GM12878 (cell line): ENCODE measurements around the gene MIPOL1.

Experiments used
- HDAC6 ChIP-seq: fragments of 200-600 bp; sonication (generic); IDR thresholded peaks from one replicate; pipeline ENCODE4 v1.8.0; 2017; ENCODE audit warnings: antibody characterized with exemption; ENCODE audit not compliant: unreplicated experiment
- TCF7 ChIP-seq: IDR thresholded peaks from 2 replicates; pipeline ENCODE4 v1.6.1; 2014; ENCODE audit warnings: antibody characterized with exemption, borderline replicate concordance
- TF ChIP-seq, protein P1 (sequence below): IDR thresholded peaks from 2 replicates; pipeline ENCODE4 v1.6.1; 2011; ENCODE audit warnings: low read depth, low read length, improper control_type of control experiment, borderline replicate concordance
- TF ChIP-seq, protein P2 (sequence below), 3 experiments: IDR thresholded peaks in 2 of 3; conservative IDR thresholded peaks in 1 of 3; 2 replicates each; pipeline ENCODE4 v1.5.1; 2011; ENCODE audit warnings: low read depth in 3 of 3, low read length in 3 of 3, mild to moderate bottlenecking in 3 of 3, control low read depth in 2 of 3, moderate library complexity in 2 of 3, inconsistent platforms in 1 of 3, mixed read lengths in 1 of 3; ENCODE audit not compliant: control insufficient read depth in 2 of 3, insufficient read depth in 1 of 3; ENCODE audit errors: extremely low read depth in 1 of 3
- TF ChIP-seq, protein P3 (sequence below): IDR thresholded peaks from 2 replicates; pipeline ENCODE4 v1.6.1; 2012; ENCODE audit warnings: low read depth, low read length, improper control_type of control experiment
- TF ChIP-seq, protein P4 (sequence below): IDR thresholded peaks from 2 replicates; pipeline ENCODE4 v1.6.1; 2012; ENCODE audit warnings: mild to moderate bottlenecking, low read depth, low read length

DNA sequence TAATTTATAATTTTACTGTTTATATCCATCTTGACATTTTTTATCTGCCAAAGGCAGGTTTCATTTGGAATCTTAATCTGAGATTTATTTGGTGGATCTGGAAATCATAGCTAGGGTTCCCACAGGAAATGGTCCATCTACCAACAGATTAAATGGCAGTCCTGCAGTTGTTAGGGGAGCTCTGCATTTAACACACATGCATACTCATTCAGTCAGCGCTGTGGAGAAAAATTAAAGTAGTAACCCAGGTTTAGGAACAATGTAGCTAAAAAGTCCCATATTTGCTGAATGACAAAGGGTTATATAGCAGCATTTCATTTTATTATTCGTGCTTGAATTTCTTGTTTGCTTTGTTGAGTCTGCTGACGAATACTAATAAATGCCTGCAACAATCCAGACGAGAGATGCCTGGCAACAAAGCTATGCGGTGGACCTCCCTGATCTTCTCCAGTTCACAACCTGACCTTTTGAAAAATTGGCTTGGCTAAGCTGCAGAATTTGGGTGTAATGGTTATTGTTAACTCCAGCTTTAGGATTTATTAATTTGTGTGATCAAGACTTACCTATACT lies 59.8 kb downstream of the MIPOL1 start:
- no peak for TF ChIP-seq HDAC6
- TF ChIP-seq, protein P1, sequence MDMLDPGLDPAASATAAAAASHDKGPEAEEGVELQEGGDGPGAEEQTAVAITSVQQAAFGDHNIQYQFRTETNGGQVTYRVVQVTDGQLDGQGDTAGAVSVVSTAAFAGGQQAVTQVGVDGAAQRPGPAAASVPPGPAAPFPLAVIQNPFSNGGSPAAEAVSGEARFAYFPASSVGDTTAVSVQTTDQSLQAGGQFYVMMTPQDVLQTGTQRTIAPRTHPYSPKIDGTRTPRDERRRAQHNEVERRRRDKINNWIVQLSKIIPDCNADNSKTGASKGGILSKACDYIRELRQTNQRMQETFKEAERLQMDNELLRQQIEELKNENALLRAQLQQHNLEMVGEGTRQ, result no peak
- TF ChIP-seq, protein P2, sequence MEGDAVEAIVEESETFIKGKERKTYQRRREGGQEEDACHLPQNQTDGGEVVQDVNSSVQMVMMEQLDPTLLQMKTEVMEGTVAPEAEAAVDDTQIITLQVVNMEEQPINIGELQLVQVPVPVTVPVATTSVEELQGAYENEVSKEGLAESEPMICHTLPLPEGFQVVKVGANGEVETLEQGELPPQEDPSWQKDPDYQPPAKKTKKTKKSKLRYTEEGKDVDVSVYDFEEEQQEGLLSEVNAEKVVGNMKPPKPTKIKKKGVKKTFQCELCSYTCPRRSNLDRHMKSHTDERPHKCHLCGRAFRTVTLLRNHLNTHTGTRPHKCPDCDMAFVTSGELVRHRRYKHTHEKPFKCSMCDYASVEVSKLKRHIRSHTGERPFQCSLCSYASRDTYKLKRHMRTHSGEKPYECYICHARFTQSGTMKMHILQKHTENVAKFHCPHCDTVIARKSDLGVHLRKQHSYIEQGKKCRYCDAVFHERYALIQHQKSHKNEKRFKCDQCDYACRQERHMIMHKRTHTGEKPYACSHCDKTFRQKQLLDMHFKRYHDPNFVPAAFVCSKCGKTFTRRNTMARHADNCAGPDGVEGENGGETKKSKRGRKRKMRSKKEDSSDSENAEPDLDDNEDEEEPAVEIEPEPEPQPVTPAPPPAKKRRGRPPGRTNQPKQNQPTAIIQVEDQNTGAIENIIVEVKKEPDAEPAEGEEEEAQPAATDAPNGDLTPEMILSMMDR (IDR thresholded peaks at IDR 0.05 in 2 of 3, conservative IDR thresholded peaks at IDR 0.05 in 1 of 3; ENCODE audit: control insufficient read depth in 2 of 3, extremely low read depth in 1 of 3, insufficient read depth in 1 of 3, low read depth in 3 of 3, low read length in 3 of 3), result no peak
- no peak for TF ChIP-seq TCF7
- TF ChIP-seq, protein P3, sequence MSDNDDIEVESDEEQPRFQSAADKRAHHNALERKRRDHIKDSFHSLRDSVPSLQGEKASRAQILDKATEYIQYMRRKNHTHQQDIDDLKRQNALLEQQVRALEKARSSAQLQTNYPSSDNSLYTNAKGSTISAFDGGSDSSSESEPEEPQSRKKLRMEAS, result no peak
- TF ChIP-seq, protein P4, sequence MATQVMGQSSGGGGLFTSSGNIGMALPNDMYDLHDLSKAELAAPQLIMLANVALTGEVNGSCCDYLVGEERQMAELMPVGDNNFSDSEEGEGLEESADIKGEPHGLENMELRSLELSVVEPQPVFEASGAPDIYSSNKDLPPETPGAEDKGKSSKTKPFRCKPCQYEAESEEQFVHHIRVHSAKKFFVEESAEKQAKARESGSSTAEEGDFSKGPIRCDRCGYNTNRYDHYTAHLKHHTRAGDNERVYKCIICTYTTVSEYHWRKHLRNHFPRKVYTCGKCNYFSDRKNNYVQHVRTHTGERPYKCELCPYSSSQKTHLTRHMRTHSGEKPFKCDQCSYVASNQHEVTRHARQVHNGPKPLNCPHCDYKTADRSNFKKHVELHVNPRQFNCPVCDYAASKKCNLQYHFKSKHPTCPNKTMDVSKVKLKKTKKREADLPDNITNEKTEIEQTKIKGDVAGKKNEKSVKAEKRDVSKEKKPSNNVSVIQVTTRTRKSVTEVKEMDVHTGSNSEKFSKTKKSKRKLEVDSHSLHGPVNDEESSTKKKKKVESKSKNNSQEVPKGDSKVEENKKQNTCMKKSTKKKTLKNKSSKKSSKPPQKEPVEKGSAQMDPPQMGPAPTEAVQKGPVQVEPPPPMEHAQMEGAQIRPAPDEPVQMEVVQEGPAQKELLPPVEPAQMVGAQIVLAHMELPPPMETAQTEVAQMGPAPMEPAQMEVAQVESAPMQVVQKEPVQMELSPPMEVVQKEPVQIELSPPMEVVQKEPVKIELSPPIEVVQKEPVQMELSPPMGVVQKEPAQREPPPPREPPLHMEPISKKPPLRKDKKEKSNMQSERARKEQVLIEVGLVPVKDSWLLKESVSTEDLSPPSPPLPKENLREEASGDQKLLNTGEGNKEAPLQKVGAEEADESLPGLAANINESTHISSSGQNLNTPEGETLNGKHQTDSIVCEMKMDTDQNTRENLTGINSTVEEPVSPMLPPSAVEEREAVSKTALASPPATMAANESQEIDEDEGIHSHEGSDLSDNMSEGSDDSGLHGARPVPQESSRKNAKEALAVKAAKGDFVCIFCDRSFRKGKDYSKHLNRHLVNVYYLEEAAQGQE, result no peak
